Brain microvascular endothelial cell (primary cell): ENCODE data around the gene STING1.

Experiments used
- DNase-seq: peaks from one replicate; pipeline ENCODE4 v3.0.0-alpha.2; 2020
- H3K27ac ChIP-seq: fragments of 250-450 bp; sonication (Bioruptor Pico); 2 replicates; pipeline ENCODE4 v1.5.1; 2020; ENCODE audit warnings: mild to moderate bottlenecking, moderate library complexity
- H3K27me3 ChIP-seq: fragments of 250-450 bp; sonication (Bioruptor Pico); replicated peaks from 2 replicates; pipeline ENCODE4 v1.5.1; 2020; ENCODE audit warnings: mild to moderate bottlenecking
- H3K36me3 ChIP-seq: fragments of 250-450 bp; sonication (Bioruptor Pico); replicated peaks from 2 replicates; pipeline ENCODE4 v1.5.1; 2020; ENCODE audit warnings: mild to moderate bottlenecking
- H3K4me3 ChIP-seq: 2 replicates; pipeline ENCODE4 v1.5.1; 2011; ENCODE audit warnings: low read depth, mild to moderate bottlenecking, control low read depth, low read length, moderate library complexity
- CTCF ChIP-seq: IDR thresholded peaks from 2 replicates; pipeline ENCODE4 v1.5.1; 2011; ENCODE audit warnings: low read depth, mild to moderate bottlenecking, moderate library complexity, low read length, control low read depth, inconsistent platforms; ENCODE audit errors: missing control alignments
- in situ Hi-C: cut with HindIII; loops from 2 replicates; pipeline ENCODE4 v1.10.0; 2017; ENCODE audit warnings: low sequenced_read_pairs, low pct_ligation_motif_present

The STING1 gene

DNA sequence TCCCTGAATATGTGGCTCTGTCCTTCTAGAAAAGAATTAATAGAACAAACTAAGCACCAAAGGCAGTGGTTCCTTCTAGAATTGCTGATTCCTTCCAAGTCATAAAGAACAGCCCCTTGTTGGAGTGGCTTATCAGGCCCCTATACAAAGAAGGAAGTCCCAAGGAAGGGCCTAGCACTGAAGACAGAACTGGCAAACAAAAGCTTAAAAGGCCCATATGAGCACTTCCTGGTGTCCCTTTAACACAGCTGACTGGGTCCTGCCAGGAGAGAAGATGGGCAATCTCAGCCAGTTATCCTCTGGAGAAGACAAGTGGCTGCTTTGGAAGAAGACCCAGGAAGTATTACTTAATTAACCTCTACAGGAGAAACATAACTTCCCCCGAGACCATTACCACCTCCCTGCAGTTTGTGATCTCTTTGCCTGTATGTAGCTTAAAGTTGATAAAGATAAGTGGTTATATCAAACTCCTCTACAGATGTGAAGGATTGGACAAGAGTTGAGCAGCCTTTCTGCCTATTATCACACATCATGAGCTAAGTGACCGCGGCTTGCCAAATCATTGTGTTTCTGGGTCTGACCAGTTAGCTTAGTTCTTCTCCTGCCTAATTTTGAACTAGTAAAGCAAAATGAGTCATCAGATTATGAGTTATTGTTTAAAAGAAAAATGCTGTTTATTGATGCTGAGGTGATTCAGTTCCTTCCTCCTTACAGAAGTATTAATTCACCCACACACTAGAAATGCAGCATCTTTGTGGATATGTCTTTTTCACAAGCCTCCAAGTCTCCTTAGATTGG, 13.3 kb upstream of the STING1 start:
- in situ Hi-C loops: no loop called here
- peak; percentile 37 for DNase-seq
- no peak overlapping the region for H3K27ac ChIP-seq
- H3K4me3 ChIP-seq: no peak overlapping the region
- H3K36me3 ChIP-seq: no peaks in the 10 kb centered on the region
- no peak for TF ChIP-seq CTCF
- no peaks in the 10 kb centered on the region for H3K27me3 ChIP-seq

GRCh38 chr5:139494832-139495231, 12.3 kb upstream of the STING1 start:
- peak; percentile 40 for DNase-seq
- no peaks in the 10 kb centered on the region for H3K36me3 ChIP-seq
- H3K27me3 ChIP-seq: no peaks in the 10 kb centered on the region
- no peak overlapping the region for H3K4me3 ChIP-seq
- in situ Hi-C loops: no loop called here
- H3K27ac ChIP-seq: no peak overlapping the region
- no peak for TF ChIP-seq CTCF

- H3K27me3 ChIP-seq: no peaks in the 10 kb centered on the region
- in situ Hi-C loops: no loop called here
- no peaks in the 10 kb centered on the region for H3K36me3 ChIP-seq
- DNase-seq: no peak
- H3K27ac ChIP-seq: no peak overlapping the region
- TF ChIP-seq CTCF: no peak
- no peak overlapping the region for H3K4me3 ChIP-seq
Observed at GRCh38 chr5:139494256-139494655, 11.7 kb upstream of the STING1 start.

DNA sequence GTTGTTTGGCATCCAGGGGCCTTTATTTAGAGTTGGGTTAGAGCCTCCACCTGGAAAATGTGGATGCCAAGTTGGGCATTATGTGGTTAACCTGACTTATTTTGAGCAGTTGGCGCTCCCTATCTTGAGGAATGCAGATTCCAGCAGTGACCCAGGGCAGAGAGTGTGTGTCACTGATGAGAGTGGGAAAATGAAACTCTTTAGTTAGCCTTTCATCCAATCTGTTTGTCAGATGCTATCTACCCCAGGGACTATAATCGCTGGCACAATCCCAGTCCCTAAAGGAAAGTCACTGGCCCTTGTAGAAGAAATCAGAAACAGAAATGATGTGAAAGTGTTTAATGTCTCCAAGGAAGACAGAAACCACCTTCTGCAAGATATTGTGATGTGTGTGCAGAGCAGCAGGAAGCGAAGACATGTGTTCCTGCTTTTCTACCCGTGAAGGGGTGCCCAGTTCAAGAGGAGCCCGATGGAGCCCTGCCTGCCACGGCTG, 10.2 kb upstream of the STING1 start:
- in situ Hi-C loops: no loop called here
- TF ChIP-seq CTCF: no peak
- DNase-seq: peak; percentile 40

DNA sequence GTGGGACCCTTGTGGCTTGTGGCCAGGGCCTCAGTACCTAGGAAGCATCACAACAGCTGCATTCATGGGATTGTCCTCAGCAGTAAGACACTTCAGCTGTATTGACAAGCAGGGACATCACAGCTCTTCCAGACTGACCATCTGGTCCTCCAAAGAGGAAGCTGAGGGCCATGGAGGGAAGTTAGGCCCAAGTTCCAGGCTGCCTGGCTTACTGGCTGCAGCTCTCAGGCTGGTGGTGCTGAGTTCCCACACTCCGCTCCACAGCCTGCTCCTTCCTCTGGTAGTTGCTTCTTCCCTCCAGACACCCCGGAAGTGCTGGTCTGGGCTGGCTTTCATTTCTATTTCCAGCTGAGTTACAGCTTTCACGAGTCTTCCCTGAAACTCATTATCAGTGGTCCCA, 5.7 kb upstream of the STING1 start:
- no peaks in the 10 kb centered on the region for H3K27me3 ChIP-seq
- in situ Hi-C loops: no loop called here
- no peak for TF ChIP-seq CTCF
- no peak overlapping the region for H3K4me3 ChIP-seq
- H3K27ac ChIP-seq: no peak overlapping the region
- no peak for DNase-seq
- H3K36me3 ChIP-seq: no peaks in the 10 kb centered on the region

More for the DNA sequence above, 10.2 kb upstream of the STING1 start:
- no peaks in the 10 kb centered on the region for H3K27me3 ChIP-seq
- H3K27ac ChIP-seq: no peak overlapping the region
- H3K4me3 ChIP-seq: no peak overlapping the region
- H3K36me3 ChIP-seq: no peaks in the 10 kb centered on the region
